Activated naive CD4-positive, alpha-beta T cell treated with anti-CD3 and anti-CD28 coated beads, Interleukin-2, amount 10 ng/mL, durations not matched to agents 7 days and 5 days (primary cell): ENCODE measurements around the gene MLXIP.

Experiments
- CTCF ChIA-PET: fragments of 350-600 bp; sonication (Branson Sonifier 250); formaldehyde crosslinking; loops from one replicate; lab custom pipeline; 2021; ENCODE audit warnings: antibody characterized with exemption; lab: Charles Lee
- DNase-seq: peaks from one replicate; pipeline ENCODE4 v3.0.0-alpha.2; 2020
- H3K27ac Mint-ChIP-seq: one replicate; pipeline ENCODE4 v1.8.0; 2021; ENCODE audit warnings: mild to moderate bottlenecking, moderate library complexity, mixed read lengths
- H3K27me3 Mint-ChIP-seq: one replicate; pipeline ENCODE4 v1.8.0; 2021; ENCODE audit warnings: mild to moderate bottlenecking, mixed read lengths
- H3K36me3 Mint-ChIP-seq: one replicate; pipeline ENCODE4 v1.8.0; 2021; ENCODE audit warnings: mixed read lengths
- H3K4me1 Mint-ChIP-seq: one replicate; pipeline ENCODE4 v1.8.0; 2021; ENCODE audit warnings: mixed read lengths
- H3K4me3 Mint-ChIP-seq: one replicate; pipeline ENCODE4 v1.8.0; 2021; ENCODE audit warnings: mild to moderate bottlenecking, moderate library complexity, mixed read lengths
- H3K9me3 Mint-ChIP-seq: one replicate; pipeline ENCODE4 v1.8.0; 2021; ENCODE audit warnings: mixed read lengths

MLXIP gene

DNA sequence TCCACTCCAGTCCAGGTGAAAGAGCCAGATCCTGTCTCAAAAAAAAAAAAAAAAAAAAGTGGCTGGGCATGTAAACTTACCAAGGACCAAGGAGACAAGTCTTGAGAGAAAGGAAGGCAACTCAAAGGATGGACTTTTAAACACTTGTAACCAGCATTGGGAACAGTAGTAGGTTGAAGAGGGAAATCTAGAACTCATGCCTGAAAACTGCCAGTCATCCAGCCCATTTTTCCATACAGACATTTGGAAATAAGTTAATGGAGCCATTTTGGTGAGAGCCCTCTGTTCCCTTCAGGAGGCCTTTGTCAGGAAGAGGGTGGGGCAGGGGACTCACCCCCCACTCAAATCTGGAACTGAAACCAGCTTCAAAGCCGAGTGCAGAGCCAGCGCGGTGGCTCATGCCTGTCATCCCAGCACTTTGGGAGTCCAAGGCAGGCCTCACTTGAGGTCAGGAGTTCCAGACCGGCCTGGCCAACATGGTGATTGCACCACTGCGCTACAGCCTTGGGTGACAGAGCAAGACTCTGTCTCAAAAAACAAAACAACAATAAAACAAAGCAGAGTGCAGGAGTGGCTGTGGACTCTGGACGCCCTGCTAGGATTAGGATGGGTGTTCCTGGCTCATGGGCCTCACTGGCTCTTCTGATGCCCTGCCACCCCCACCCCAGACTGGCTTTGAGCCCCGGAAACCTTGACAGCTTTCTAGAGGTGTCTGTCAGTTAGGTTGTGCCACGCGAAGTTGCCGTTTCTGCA, 1.6 kb upstream of the MLXIP start:
- DNase-seq, result peak; percentile 39
- Mint-ChIP-seq H3K4me3 (peak overlapping the region; percentile 18), H3K4me1 (peaks cover 34% of the 10 kb centered on the region), H3K27ac (no peak overlapping the region), H3K9me3 (no peaks in the 10 kb centered on the region), H3K27me3 (peaks cover 10% of the 10 kb centered on the region), H3K36me3 (peaks cover 19% of the 10 kb centered on the region)
- CTCF ChIA-PET, result interaction anchor here (0.7 to 1.0 kb wide), 2 partner anchors 22 to 29 kb away, joined by 3 read pairs; no protein-coding TSS in a partner anchor

DNA sequence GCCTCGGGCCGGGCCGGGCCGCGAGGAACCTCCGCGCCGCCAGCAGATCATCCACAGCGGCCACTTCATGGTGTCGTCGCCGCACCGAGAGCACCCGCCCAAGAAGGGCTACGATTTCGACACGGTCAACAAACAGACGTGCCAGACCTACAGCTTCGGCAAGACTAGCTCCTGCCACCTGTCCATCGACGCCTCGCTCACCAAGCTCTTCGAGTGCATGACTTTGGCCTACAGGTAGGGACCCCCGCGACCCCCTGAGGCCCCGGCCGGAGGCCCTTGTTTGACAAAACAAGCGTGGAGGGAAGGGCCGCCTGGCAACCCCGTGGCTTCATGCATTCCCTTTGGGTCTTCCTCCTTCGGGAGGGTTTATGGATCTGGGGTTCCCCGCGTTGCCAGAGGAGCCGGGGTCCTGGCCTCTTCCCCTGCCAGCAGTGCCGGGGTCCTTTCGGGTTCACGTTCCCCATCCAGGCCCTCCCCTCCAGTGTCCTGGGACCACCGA, 526 bp downstream of the MLXIP start:
- CTCF ChIA-PET, result interaction anchor here (1.8 to 5.8 kb wide), 2 partner anchors 10 to 44 kb away, joined by 6 to 39 read pairs; no protein-coding TSS in a partner anchor
- DNase-seq, result peak; percentile 47
- Mint-ChIP-seq H3K9me3 (no peaks in the 10 kb centered on the region), H3K4me3 (peak overlapping the region; percentile 99), H3K27ac (peak overlapping the region; percentile 91), H3K4me1 (peaks cover 56% of the 10 kb centered on the region), H3K27me3 (peaks cover 3% of the 10 kb centered on the region), H3K36me3 (peaks cover 28% of the 10 kb centered on the region)

DNA sequence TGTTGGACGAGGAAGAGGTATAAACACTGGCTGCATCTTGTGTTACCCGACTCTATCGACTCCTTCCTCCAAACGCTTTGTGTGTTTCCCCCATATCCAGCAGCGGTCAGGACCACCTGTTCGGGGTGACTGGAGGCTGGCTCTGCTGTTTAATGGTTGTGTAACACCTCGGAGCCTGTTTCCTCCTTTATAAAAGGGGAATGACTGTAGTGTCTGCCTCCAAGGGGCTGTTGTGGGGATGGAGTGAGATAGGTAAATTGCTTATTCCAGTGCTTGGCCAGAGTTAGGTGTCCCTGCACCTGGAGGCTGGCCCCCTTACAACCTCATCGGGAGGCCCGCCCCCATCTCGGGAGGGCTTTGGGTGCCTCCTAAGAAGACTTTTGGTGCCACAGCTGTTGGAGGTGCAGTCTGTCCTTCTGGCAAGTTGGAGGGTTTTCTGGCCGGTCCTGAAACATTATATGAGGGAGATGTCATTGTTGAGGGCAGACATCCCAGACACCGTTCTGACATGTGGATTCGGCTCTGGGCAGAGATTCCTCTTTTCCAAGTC, 1.1 kb downstream of the MLXIP start:
- H3K36me3 Mint-ChIP-seq, result peaks cover 33% of the 10 kb centered on the region
- peaks cover 3% of the 10 kb centered on the region for H3K27me3 Mint-ChIP-seq
- CTCF ChIA-PET, result interaction anchor here (0.7 to 5.8 kb wide), 7 partner anchors 10 to 51 kb away, joined by 3 to 39 read pairs (median 5); no protein-coding TSS in a partner anchor
- H3K9me3 Mint-ChIP-seq, result no peaks in the 10 kb centered on the region
- H3K27ac Mint-ChIP-seq, result peak overlapping the region; percentile 91
- H3K4me1 Mint-ChIP-seq, result peaks cover 61% of the 10 kb centered on the region
- peak; percentile 29 for DNase-seq
- H3K4me3 Mint-ChIP-seq, result peak overlapping the region; percentile 99

DNA sequence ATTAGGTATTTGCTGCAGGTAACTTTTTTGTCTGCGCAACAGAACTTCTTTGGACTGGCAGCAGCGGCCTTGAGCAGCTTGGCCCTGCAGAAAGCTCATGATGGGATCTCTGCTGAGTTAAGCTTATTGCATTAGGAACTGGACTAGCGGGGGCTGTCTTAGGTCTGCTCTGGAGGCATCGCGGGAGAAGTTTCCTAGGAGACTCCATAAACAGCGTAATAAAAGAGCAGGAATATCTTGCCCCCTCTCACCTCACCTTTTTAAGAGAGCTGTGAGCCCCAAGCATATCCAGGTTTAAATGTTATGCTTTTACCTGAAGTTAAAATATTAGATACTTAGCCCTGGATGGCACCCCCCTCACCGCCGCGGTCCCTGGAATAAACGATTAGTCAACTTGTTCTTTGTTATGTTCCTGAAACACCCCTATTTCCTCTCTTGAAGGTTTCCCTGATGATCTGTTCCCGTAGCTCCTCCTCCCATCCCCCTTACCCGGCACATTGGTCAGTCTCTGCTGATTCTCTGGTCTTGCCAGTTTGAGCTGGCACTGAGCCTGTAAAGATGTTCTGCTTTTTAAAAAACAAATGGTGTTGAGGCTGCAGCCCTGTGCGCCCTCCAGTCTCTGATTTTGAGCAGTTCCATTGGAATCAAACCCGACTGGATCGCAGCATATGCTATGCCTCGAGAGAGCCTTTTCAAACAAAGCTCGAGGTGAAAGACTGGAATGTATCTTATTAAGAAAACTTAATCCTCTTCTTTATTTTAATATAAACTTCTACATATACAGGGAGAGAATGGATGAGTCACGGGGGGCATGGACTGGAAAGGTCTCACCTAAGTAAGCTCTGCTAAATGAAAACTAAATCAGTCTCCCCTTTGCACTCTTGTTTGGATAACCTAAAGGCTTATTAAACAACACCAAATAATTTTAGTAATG, 1.9 kb downstream of the MLXIP start:
- Mint-ChIP-seq H3K27ac (peak overlapping the region; percentile 91), H3K4me1 (peaks cover 67% of the 10 kb centered on the region), H3K4me3 (peak overlapping the region; percentile 99), H3K27me3 (peaks cover 3% of the 10 kb centered on the region), H3K36me3 (peaks cover 39% of the 10 kb centered on the region), H3K9me3 (no peaks in the 10 kb centered on the region)
- CTCF ChIA-PET, result interaction anchor here (0.7 to 5.8 kb wide), 15 partner anchors 8 to 293 kb away, joined by 3 to 39 read pairs (median 4); partner anchors contain the start of gene PSMD9
- DNase-seq, result no peak

DNA sequence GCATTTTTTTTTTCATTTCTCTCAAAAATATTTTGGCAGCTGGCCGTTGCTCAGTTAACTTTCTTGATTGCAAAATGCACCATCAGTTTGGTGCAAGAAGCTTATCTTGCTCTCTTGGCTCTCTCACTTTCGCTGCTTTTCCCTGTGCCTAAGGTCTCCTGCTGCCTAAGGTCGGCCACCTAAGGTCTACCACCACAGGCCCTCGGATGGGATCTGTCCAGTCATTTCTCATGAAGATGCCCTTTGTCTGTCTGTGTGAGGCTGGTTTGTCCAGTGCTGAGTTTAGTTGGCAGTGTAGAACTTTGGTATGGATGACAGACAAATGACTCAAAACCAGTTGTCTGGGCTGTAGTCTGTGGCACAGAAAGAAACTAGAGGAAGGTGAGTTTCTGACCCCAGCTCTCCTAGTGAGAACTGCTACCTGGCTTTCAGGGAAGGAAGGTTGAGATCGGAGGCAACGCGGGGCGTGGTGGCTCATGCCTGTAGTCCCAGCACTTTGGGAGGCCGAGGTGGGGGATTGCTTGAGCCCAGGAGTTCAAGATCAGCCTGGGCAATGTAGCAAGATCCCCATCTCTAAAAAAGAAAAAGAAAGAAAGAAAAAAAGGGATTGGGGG, 2.6 kb downstream of the MLXIP start:
- no peaks in the 10 kb centered on the region for H3K9me3 Mint-ChIP-seq
- H3K27ac Mint-ChIP-seq, result peak overlapping the region; percentile 91
- peaks cover 3% of the 10 kb centered on the region for H3K27me3 Mint-ChIP-seq
- CTCF ChIA-PET, result interaction anchor here (0.8 to 5.8 kb wide), 12 partner anchors 9 to 294 kb away, joined by 3 to 39 read pairs (median 4); partner anchors contain the start of gene PSMD9
- DNase-seq, result no peak
- peaks cover 73% of the 10 kb centered on the region for H3K4me1 Mint-ChIP-seq
- H3K36me3 Mint-ChIP-seq, result peaks cover 46% of the 10 kb centered on the region
- peak overlapping the region; percentile 99 for H3K4me3 Mint-ChIP-seq

DNA sequence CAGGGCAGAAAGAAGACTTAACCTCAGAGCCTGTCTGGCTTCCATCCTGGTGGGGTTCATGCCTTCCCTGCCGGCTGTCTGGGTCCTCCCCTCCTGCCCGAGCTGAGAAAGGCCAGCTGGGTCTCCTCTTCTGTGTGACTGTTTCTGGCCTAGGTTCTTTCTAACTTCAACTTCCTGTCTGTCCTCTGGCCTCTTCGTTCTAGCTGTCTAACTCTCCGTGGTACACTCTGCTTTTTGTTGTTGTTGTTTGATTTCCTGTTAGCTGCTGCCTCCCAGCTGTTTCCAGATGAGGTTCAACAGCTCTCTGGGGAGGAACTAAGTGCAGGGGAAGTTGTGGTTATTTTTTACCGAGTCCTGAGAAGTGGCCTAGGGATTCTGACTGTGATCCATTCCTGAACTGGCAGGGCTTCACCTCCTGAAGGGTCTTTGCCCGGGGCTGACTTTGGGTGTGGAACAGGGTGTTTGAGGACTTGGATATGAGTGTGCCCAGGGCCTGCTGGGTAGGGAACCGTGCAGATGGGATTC, 3.2 kb downstream of the MLXIP start:
- Mint-ChIP-seq H3K4me3 (peak overlapping the region; percentile 99), H3K27ac (peak overlapping the region; percentile 91), H3K27me3 (peaks cover 3% of the 10 kb centered on the region), H3K4me1 (peaks cover 72% of the 10 kb centered on the region), H3K9me3 (no peaks in the 10 kb centered on the region), H3K36me3 (peaks cover 50% of the 10 kb centered on the region)
- CTCF ChIA-PET, result interaction anchor here (0.9 to 5.8 kb wide), 10 partner anchors 10 to 294 kb away, joined by 3 to 39 read pairs (median 4); partner anchors contain the start of gene PSMD9
- peak; percentile 58 for DNase-seq

DNA sequence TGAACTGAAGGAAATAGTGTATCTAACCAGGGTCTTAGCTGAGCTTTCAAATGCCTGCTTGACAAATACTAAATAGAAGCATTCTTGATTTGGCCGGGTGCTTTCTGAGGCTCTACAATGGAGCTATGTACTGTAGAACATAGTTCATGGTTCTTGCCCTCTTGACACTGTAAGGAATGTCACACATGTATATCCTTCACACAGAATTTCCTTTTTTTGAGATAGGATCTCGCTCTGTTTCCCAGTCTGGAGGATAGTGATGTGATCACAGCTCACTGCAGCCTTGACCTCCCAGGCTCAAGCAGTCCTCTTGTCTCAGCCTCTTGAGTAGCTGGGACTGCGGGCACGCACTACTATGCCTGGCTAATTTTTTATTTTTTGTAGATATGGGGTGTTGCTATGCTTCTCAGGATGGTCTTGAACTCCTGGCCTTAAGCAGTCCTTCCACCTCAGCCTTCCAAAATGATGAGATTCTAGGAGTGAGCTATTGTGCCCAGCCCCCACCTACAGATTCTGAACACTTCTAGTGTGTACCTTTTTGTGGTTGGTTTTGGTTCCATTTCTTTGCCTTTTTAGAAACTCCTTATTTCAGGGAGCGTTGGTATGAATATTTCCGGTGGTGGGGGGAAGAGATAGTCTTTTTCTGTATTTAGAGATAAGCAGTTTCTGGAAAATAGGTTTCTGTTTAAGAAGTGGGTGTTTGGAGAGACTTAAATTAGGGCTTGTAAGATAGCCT, 4.2 kb downstream of the MLXIP start:
- peak; percentile 41 for DNase-seq
- peaks cover 75% of the 10 kb centered on the region for H3K4me1 Mint-ChIP-seq
- CTCF ChIA-PET, result interaction anchor here (2.9 to 5.8 kb wide), 3 partner anchors 26 to 40 kb away, joined by 16 to 39 read pairs (median 21); no protein-coding TSS in a partner anchor
- H3K4me3 Mint-ChIP-seq, result peak overlapping the region; percentile 99
- H3K27me3 Mint-ChIP-seq, result peaks cover 3% of the 10 kb centered on the region
- peak overlapping the region; percentile 91 for H3K27ac Mint-ChIP-seq
- H3K9me3 Mint-ChIP-seq, result no peaks in the 10 kb centered on the region
- H3K36me3 Mint-ChIP-seq, result peaks cover 59% of the 10 kb centered on the region

DNA sequence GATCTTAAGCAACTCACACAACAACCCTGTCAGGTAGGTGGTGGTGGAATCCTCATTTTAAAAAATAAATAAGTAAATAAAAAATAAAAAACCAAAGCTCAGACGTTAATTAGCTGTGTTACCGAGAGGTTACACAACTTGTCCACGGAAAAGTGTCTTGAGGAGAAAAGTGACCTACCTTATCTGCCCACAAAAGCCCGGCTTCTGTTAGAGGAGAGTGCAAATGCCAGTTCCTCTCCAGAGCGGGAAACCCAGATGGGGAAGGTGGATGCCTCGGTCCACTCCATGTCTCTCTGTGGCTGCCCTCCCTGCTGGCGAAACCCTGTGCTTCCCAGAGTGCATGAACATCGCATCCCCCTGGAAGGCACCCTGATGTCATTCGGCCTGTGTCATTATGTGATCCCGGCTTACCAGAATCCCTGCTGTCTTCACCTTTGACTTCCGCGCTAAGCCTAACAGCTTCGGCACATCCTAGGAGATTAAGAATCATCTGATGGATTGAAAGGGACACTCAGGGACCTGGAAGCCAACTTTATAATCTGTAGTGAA, 6.4 kb downstream of the MLXIP start:
- Mint-ChIP-seq H3K4me3 (no peak overlapping the region), H3K4me1 (peaks cover 86% of the 10 kb centered on the region), H3K9me3 (no peaks in the 10 kb centered on the region), H3K36me3 (peaks cover 66% of the 10 kb centered on the region), H3K27ac (peak overlapping the region; percentile 5), H3K27me3 (no peaks in the 10 kb centered on the region)
- no peak for DNase-seq
- CTCF ChIA-PET, result interaction anchor here (2.3 kb wide), 1 partner anchor 38 kb away, joined by 9 read pairs; no protein-coding TSS in a partner anchor

DNA sequence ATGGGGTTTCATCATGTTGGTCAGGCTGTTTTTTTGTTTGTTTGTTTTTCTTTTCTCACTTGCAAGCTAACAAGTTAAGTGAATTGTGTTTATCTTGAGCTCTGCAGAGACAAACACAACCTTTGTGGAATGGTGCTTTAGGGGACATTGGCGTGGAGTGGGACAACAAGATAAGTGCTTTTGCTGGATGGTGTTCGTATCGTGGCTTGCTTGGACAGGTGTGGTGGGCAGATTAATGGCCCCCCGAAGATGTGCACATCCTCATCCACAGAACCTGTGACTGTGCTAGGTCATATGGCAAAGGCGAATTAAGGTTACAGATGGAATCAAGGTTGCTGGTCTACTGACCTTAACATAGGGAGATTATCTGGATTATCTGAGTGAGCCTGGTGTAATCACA, 7.0 kb downstream of the MLXIP start:
- DNase-seq, result no peak
- Mint-ChIP-seq H3K27me3 (no peaks in the 10 kb centered on the region), H3K9me3 (no peaks in the 10 kb centered on the region), H3K4me3 (no peak overlapping the region), H3K36me3 (peaks cover 60% of the 10 kb centered on the region), H3K27ac (peak overlapping the region; percentile 13), H3K4me1 (peaks cover 83% of the 10 kb centered on the region)
- CTCF ChIA-PET, result interaction anchor here (0.8 to 2.3 kb wide), 2 partner anchors 31 to 38 kb away, joined by 3 to 9 read pairs; no protein-coding TSS in a partner anchor

DNA sequence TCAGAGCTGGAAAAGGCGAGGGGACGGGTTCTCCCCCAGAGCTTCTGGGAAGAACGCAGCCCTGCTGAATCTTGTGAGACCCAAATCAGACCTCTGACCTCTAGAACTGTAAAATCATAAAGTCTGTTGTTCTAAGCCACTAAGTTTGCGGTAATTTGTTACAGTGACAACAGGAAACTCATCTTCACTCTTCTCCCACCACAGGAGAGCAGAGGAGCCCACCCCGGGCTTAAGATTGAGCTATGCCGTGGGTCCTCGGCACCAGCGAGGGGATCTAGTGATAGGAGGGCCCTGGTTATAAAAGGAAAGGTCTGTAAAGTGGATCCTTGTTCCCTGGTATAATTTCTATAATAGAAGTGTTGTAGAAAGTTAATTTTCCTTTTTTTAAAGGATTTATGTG, 7.6 kb downstream of the MLXIP start:
- CTCF ChIA-PET, result interaction anchor here (0.8 to 2.3 kb wide), 2 partner anchors 31 to 37 kb away, joined by 3 to 9 read pairs; no protein-coding TSS in a partner anchor
- Mint-ChIP-seq H3K27ac (peak overlapping the region; percentile 59), H3K4me3 (no peak overlapping the region)

DNA sequence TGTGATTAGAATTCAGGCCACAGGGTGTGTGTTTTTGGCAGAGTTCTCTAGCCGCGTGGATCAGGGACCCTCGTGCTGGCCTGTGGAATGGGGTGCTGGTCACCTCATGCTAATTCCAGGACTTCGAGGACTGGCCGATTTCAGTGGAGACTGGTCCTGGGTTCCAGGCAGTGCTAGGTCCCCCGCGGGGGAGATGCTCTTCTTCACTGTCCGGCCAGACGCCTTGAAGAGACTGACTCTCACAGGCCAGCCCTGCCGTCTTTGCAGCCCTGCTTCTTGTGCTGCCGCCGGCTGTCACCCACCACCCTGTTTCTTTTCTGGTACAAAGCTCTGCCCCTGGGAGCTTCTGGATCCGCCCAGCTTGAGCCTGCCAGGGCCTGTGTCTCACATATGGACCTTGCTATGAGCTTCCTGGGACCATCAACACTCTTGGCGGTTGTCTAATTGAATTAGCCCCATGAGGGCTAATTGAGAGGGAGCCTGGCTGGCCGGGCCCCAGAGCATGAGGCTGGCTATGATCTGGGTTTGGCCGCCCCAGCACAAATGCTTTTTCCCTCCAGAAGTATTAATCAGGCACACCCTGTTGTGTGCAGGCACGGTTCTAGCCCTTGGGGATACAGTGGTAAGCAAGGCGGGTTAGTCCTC, 8.2 kb downstream of the MLXIP start:
- no peaks in the 10 kb centered on the region for H3K27me3 Mint-ChIP-seq
- H3K4me3 Mint-ChIP-seq, result no peak overlapping the region
- peaks cover 78% of the 10 kb centered on the region for H3K4me1 Mint-ChIP-seq
- no peak for DNase-seq
- no peaks in the 10 kb centered on the region for H3K9me3 Mint-ChIP-seq
- CTCF ChIA-PET, result interaction anchor here (0.8 kb wide), 1 partner anchor 32 kb away, joined by 3 read pairs; no protein-coding TSS in a partner anchor
- H3K36me3 Mint-ChIP-seq, result peaks cover 60% of the 10 kb centered on the region
- peak overlapping the region; percentile 59 for H3K27ac Mint-ChIP-seq

More for the DNA sequence above, 7.6 kb downstream of the MLXIP start:
- no peaks in the 10 kb centered on the region for H3K9me3 Mint-ChIP-seq
- no peaks in the 10 kb centered on the region for H3K27me3 Mint-ChIP-seq
- peaks cover 59% of the 10 kb centered on the region for H3K36me3 Mint-ChIP-seq
- DNase-seq, result no peak
- H3K4me1 Mint-ChIP-seq, result peaks cover 84% of the 10 kb centered on the region
